ENCODE results near the gene GPATCH11.
A peak's percentile ranks its signal among the peaks of the same experiment; 100 is the strongest.

The GPATCH11 gene

DNA sequence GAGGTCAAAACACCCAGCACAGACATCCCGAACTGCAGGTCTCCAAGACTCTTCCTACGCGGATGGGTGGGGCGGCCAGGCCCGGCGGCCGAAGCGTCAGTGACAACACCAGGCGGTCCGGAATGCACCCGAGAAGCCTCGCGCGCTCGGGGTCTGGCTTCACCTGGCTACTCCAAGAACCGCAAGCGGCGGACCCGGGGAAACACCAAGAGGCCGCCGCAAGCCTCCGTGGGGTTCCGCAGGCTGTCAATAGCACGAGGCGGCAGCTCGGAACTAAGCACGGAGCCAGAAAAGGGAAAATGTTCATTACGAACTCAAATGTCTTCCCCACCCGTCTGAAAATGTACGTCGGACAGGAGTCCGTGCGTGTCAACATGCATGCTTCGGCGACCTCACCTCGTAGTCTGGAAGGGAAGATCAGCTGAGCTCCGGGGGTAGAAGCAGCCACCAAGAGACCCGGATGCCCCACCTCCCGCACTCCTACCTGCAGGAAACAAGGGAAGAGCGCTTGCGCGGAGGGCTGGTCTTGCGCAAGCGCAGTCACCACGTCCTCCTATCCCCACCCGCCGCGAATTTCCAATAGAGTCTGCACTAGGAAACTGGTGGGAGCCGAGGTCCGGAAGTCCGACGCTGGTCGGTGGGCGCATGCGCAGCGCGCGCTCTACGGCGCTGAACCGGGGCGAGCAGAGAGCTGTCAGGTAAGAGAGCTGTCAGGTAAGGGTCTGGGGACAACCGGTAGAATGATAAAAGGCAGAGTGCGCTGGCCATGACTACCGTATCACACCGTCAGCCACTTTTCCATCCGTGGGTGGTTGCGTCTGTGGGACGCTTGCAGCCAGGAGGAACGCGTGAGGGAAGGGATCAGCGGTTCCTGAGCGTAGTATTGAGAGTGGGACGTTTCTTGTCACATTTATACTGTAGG, at the start of gene GPATCH11, which contains the start of gene HEATR5B:
Gene GPATCH11 (plus strand): TSS at position 646 of the 922 bp plus-strand sequence. CDS start 3,864 bp downstream, outside the sequence.
Gene HEATR5B (minus strand): TSS at position 500 of the 922 bp plus-strand sequence. CDS start 958 bp downstream, outside the sequence.
- peak; percentile 86 for DNase-seq (ENCODE audit: low read depth, low spot score)

DNA sequence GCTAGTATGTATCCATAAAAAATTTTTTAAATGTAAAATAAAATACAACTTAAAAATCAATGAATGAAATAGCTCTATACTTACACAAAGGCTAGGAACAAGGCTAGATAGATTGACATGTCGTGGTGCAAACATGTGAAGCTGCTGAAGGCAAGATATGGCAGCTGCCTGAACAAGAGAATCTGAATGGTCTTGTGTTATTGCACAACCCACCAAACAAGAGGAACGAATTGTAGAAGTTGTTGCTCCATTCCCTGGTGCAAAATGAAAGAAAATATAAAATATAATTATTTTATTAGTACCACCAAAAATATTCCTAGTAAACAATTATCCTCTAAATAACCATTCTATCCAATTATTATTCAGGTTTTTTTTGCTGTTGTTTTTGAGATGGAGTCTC, 46.5 kb upstream of the GPATCH11 start:
- no peak for DNase-seq (ENCODE audit: low read depth, low spot score)

DNA sequence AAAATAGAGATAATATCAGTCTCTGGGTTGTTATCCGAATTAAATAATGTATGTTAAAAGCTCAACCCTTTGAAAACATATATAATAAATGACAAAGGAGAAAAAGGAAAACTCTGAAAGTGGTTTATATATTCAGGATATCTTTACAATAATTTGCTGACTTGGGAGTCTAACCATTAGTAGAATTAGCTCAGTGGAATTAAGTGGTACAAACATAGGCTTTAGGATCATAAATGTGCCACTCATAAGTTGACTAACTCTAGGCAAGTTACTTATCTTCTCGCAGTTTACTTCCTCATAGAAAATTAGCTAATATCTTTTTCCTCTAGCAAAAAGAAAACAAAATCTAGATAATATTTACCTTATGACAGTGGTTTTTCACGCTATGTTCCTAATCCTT, 44.7 kb upstream of the GPATCH11 start:
- DNase-seq (ENCODE audit: low read depth, low spot score), result no peak

DNA sequence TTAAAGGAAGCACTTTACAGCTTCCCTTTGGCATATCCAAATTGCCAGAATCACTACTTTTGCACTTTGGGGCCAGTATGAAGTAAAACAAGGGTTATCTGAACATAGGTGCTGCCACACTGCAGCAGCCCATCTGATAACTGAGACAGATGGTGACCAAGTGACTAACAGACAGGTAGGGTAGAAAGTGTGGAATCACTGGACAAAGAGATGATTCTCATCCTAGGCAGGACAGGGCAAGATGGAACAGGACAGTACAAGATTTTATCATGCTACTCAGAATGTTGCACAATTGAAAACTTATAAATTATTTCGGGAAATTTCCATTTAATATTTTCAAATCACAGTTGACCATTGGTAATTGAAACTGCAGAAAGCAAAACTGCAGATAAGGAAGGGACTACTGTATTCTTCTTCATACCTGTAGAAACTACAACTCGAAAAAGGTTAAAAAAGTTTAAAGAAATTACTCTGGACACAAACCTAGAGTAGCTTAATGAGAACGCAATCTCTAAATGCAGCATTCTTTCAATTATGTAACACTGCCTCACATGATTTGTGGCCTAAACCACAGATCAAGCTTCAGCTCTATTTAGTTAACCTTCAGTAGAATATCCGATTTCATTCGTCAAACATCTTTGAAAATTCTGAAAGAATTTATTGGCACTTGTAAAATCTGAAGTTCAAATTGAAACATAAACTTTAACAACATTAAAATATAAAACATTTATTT, 31.6 kb upstream of the GPATCH11 start:
- DNase-seq (ENCODE audit: low read depth, low spot score), result no peak

DNA sequence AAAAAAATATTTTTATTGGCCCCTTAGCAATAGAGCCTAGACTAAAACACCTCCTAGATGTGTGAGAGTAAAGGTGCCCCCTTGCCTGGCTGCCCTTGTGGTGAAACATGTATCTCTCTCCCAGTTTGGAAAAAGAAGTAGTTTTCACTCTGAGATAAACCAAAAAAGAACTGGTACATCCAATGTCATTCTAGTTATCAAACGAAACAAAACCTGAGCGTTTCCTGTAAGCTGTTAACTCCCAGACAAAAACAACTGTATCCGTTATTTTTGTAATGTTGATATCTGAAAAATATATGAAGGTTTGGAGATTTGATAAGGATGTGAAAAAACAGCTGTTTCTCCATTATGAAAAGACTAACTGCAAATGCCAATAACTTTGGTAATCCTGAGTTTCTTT, 24.5 kb upstream of the GPATCH11 start:
- DNase-seq (ENCODE audit: low read depth, low spot score), result no peak

DNA sequence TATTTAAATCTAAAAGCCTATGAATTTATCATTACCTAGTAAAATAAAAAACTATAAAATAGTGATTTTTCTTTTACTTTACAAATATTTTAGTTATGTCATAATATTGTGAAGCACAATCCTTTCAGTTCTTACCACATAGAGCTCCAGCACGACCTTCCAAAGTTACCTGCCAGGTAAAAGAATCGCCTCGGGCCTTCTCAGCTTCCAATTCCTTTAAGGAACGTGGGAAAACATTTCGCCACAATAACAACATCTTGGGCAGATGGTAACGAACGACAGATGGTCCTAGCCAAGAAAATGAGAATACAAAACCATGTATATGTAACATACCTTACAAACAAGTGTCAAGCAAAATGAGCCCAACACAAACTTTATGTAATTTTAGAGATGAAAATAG, 23.9 kb upstream of the GPATCH11 start:
- no peak for DNase-seq (ENCODE audit: low read depth, low spot score)

DNA sequence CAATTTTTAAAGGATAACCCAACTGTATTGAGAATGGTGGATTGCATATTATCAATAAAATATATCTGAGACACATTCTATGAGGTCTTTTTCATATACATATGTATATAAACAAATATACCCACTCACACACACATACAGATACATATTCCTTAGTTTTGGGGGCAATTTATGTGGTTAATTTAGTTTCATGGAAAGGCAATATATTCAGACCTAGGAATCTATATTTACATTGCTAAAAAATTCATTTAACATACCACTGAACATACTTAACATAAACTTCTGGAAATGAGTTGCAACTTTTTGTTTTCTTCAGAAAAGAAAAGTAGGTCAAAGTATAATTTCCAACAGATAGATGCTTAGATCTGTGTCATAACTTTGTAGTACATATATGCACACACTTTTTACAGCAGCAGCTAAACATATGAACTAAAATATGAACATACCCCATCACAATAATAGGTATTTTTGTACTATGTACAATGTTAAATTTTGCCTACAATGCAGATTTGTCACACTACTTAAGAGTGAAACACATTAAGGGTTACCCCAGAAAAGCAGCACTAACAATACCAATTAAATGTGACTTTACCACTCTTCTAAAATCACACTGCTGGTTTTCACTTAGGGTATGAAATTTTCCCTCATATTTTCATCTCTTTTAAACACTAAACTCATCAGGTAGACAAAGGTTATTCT, 23.2 kb upstream of the GPATCH11 start:
- no peak for DNase-seq (ENCODE audit: low read depth, low spot score)

DNA sequence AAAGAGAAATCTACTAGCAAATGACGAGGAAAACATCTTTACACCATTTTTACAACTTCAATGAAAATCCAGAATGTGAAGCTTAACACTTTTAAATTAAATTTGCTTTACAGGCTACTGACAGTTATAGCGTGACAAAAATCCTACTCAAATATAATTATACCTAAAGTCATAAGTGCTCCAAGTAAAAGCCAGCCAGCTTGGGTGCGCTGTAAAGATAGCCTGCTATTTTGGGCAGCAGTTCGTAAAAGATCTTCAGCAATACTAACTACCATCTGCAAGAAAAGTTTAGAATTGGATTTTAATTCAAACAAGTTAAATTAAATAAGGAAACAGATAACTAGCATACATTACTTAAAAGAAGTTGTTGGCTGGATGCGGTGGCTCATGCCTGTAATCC, 22.5 kb upstream of the GPATCH11 start:
- DNase-seq (ENCODE audit: low read depth, low spot score), result no peak

DNA sequence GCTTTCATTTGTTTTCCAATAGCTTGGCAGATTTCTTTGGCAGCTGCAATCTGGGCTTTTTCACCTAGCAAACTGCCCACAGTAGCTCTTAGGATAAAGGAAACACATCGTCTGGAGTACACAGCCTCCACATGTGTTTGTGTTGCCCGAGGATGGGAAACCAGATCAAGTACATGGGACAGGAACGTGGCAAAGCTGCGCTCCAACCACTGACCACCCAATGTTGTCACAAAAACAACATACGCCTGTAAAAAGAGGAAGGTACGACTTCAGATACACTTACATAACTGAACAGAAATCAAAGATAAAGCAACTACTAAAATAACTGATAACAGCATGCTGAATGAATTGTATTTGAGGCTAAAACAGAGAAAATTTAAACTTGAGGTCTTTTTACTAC, 15.6 kb upstream of the GPATCH11 start:
- DNase-seq (ENCODE audit: low read depth, low spot score), result no peak

DNA sequence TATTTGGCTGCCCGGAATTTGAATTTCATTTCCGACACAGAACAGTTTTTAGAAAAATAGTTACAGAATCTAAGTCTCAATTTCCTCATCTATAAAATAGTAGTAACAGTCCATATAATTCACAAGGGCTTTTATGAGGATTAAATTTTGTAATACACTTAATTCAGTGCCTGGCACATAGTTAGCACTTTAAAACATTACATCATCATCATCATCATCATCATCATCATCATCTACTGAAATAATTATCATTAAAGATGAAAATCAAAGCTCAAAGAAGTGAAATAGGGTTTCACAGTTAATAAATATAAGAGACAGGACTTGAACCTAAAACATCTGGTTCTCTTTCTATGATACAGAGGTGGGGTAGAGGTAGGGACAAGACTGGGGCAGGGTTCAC, 13.4 kb upstream of the GPATCH11 start:
- no peak for DNase-seq (ENCODE audit: low read depth, low spot score)

DNA sequence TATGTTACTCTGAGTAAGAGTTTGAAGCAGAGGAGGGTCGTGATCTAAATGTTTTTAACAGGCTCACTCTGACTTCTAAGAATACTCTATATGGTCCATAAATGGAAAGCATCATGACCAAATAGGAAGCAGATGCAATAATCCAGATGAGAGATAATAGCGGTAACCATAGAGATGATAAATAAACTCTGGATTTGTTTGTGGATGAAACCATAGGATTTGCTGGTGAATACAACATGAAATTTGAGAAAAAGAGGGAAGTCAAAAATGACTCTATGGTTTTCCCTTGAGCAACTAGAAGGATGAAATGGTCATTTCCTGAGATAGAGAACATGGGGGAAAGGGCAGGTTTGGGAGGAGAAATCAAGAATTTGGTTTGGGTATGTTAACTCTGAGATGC, 4.1 kb upstream of the GPATCH11 start:
- DNase-seq (ENCODE audit: low read depth, low spot score), result no peak

DNA sequence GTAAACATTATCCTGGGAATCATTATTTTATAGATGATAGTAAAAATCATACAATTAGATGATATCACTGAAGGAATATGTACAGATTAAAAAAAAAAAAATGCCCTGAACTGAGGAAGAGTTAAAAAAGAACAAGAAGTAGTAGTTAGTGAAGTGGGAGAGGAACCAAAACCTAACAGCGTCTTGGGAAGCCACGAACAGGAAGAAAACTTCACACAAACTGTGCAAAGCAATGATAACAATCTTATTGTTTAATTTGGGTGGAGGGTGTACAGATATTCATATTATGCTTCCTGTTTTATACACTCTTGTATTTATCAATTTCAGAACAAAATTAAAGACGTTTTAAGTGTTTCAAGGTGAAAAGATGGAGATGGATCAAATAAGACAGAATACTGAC, 3.6 kb upstream of the GPATCH11 start:
- no peak for DNase-seq (ENCODE audit: low read depth, low spot score)

DNA sequence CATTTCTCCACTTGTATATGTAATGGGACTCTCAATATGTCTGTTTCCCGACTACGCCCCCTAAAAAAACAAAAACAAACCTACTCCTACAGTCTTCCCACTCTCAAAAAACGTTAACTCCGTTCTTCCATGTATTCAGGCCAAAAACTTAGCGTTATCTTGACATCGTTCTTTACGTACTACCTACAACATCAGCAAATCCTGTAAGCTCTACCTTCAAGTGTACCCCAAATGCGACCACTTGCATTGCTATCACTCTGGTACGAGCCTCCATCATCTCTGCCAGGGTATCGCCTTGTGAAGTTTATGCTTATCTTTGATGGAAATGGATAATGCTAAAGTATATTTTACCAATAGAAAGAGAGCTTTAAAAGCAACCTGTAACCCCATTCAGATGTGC, 479 bp downstream of the GPATCH11 start:
- no peak for DNase-seq (ENCODE audit: low read depth, low spot score)

DNA sequence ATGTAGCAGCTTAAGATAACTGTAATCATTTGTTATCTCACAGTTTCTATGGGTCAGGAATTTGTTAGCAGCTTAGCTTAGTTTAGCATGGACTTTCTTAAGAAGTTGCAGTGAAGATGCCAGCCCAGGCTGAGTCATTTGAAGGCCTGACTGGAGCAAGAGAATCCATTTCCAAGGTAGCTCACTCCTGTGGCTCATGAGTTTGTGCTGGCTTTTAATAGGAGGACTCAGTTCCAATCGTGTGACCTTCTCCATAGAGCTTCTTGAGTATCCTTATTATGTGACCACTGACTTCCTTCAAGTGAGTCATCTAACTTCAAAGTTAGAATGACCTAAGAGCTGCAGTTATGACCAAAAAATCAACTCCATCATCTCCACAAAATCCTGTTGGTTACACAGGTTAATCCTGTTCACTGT, 1.4 kb downstream of the GPATCH11 start:
- DNase-seq (ENCODE audit: low read depth, low spot score), result no peak

DNA sequence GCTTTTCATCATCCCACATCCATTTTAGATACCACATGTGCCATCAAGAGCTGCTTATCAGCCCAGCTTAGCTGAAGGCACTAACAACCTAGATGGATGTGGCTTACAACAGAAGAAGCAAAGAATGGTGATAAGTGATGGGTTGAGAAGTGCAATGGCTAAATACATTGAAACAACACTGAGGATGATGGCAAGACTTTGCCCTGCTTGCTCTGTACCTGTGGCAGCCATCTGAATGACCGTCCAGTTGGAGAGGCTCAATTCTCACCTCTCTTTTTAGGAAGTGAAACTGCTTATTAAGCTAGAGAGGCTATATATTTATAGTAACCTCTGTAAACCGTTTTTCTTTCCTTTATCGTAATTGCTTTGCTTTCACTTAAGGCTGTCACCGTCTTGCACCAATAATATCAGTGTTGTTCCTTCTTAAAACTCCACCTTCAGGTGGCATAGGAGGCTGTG, 5.7 kb downstream of the GPATCH11 start:
- no peak for DNase-seq (ENCODE audit: low read depth, low spot score)

DNA sequence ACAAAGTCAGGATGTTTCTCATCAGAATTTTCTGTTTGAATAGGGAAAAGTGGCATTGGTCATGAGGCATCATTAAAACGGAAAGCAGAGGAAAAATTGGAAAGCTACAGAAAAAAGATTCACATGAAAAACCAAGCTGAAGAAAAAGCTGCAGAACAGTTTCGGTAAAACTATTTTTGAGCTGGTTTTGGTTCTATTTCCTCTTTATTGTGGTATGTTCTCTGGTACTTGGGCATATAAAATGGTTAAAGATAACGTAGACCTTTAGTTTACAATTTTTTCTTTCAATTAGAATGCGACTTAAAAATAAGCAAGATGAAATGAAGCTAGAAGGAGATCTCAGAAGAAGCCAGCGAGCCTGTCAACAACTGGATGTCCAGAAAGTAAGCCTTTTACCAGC, 7.6 kb downstream of the GPATCH11 start:
- no peak for DNase-seq (ENCODE audit: low read depth, low spot score)

DNA sequence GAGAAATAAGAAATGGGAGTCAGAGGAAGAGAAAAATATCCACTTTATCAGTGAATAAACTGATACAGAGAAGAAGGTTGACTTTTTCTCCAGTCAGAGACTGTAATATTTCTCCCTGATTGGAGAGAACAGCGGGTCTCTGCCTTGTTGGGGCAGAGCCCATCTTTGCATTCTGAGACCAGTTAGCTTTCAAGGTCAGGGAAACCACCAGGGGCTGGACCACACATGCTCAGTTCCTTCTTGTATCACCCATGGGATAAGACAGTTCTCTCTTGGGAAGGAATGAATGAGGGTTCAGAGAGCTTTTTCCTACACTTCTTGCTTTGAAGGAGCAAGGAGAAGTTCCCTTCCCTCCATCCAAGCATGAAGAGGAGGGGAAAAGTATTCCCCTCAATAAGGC, 12.2 kb downstream of the GPATCH11 start:
- no peak for DNase-seq (ENCODE audit: low read depth, low spot score)

DNA sequence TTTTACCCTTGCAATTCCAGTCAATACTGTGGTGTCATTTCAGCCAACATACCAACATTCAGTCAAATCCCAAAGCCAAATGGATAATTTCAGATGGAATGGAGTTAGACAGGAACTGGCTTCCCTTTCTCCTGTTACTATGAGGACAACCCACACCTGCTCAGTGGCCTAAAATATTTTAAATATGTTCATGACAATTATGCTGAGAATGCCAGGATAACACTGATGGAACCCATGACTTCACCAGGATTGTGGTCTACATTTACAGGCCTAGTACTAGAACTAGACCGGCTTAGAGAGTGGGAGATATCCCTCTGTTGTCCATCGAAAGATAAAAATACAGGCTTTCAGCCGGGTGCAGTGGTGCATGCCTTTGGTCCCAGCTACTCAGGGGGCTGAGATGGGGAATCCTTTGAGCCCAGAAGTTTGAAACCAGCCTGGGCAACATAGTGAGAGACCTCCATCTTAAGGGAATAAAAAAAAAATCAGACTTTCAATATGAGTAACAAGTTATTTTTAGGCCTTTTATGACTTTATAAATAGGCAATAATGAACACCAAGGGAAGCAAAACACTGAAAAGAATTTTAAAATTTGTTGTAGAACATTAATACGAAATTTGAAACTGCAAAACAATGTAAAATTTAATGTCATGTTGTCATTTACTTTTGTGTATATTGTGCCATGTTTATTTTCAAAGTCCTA, 14.2 kb downstream of the GPATCH11 start:
- DNase-seq (ENCODE audit: low read depth, low spot score), result no peak

DNA sequence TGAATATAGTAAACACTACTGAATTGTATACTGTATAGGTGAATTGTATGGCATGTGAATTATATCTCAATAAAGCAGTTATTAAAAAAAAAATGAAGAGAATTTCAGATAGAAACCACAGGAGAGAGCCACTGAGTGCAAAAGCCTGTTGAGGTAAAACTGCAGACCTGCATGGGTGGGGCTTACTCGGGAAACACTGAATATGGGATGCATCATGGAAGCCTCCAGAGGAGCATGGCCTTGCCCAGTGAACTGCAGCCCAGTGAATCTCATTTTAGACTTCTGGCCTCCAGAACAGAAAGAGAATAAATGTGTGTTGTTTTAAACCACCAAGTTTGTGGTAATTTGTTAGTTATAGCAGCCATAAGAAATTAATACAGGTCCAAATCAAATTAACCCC, 15.7 kb downstream of the GPATCH11 start:
- DNase-seq (ENCODE audit: low read depth, low spot score), result no peak

DNA sequence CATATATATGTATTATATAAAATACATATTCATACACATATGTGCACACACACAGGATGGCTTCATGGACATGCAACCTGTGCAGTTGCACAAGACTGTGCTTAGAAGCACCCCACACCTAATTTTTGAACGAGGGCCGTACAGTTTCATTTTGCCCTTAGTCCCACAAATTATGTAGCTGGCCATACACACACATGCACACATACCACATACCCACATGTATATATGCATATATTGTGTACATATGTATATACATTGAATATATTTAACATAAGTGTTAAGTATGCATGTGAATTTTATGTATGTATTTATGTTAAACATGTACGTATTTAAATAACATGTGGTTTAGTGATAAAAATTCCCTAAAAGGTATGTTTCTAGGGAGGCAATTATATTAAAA, 18.3 kb downstream of the GPATCH11 start:
- DNase-seq (ENCODE audit: low read depth, low spot score), result no peak

DNA sequence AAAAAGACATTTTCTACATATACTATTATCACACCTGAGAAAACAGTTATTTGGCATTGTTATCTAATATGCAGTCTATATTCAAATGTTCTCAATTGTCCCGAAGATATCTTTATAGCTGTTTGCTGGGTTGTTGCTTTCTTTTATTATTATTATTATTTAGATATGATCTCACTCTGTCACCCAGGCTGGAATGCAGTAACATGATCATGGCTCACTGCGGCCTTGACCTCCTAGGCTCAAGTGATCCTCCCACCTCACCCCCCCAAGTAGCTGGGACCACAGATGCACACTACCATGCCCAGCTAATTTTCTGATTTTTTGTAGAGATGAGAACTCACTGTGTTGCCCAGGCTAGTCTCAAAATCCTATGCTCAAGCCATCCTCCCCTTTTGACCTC, 19.9 kb downstream of the GPATCH11 start:
- DNase-seq (ENCODE audit: low read depth, low spot score), result no peak

Data from brain pericyte (primary cell).